GM18508 (cell line): ENCODE measurements around the gene SELPLG.
"Not testable (repeated sequence)": the region's sequence is repeated elsewhere in the genome, so short reads cannot be mapped to it uniquely, and the experiment has no call there.

Source experiments
- ATAC-seq: cut with Tn5 transposase; IDR thresholded peaks from one replicate; pipeline ENCODE4 v1.9.1; 2021; ENCODE audit warnings: moderate number of reproducible peaks; ENCODE audit not compliant: insufficient read depth, unreplicated experiment

SELPLG gene

DNA sequence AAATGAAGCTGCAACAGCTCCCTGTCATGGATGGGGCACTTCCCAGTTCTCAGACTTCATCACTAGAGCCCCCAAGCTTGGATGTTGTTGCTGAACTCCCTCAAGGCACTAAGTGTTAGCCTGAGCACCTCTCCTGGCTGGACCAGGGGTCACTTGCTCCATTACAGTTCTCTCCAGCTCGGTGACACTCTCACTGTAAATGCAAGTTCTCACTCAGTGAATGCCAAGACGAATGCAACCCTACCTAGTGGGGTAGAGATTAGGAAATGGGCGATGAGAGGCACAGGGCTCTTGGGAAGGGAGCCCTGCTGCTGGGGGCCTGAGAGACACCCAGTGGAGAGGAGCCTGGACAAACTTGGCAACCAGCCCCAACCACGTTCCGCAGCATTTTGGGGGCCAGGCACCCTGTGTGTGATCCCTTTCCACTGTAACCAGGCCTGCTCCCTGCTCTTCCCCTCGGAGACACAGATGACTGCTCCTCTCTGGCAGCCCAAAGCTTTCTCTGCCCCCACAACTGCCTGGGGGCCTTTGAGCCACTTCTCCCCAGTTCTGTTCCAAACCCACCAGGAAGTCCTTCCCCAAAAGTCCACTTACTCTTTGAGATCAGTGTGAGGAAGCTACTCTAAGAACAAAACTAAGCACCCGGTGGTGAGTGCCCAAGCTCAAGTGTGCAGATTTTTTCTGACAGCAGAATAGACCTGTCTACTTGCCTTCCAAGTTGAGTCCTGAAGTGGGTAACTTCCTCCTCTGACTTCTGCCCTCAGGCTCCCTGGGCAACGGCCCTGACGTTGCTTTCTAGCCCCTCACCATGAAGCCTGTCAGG lies 8.0 kb upstream of the SELPLG start:
- ATAC-seq = no peak

GRCh38 chr12:108640802-108641445 lies 7.2 kb upstream of the SELPLG start:
- no peak for ATAC-seq

GRCh38 chr12:108638997-108639822 lies 5.5 kb upstream of the SELPLG start:
- ATAC-seq = no peak

GRCh38 chr12:108638141-108638827 lies 4.6 kb upstream of the SELPLG start:
- ATAC-seq = no peak

GRCh38 chr12:108637222-108637971 lies 3.7 kb upstream of the SELPLG start:
- ATAC-seq = no peak

DNA sequence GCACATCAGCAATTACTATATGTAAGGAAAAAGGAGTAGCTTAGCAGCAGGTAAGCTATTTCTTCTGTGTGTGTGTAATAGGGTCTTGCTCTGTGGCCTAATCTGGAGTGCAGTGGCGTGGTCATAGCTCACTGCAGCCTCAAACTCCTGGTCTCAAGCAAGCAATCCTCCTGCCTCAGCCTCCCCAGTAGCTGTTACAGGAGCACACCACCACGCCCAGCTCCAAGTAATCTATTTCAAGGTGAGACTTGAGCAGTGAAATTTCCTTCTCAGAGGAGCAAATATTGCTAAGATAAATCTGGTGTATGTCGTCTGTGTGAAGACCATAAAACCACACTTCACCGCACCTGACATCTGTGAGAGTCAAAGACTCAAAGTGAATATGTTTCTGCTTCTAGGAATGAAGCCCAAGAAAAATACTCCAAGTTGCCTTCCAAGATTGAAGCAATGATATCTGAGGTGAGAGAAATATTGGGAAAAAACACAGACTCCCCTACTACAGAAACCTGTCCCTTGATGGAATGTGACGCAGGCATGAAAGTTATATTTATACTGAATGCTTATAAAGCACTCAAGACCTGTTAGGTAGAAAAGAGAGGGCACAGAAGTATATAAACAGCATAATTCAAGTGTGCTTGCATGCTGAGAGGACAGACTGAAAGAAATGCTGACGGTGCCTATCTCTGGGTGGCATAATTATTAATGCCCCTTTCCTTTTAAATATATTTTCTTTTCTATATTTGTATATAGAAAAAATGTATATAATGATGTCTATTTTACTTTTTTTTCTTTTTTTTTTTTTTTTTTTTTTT lies 2.5 kb upstream of the SELPLG start:
- ATAC-seq = no peak

GRCh38 chr12:108635201-108635996 lies 1.7 kb upstream of the SELPLG start:
- peak; percentile 37 for ATAC-seq

GRCh38 chr12:108634341-108634751 lies 652 bp upstream of the SELPLG start:
- ATAC-seq = no peak

DNA sequence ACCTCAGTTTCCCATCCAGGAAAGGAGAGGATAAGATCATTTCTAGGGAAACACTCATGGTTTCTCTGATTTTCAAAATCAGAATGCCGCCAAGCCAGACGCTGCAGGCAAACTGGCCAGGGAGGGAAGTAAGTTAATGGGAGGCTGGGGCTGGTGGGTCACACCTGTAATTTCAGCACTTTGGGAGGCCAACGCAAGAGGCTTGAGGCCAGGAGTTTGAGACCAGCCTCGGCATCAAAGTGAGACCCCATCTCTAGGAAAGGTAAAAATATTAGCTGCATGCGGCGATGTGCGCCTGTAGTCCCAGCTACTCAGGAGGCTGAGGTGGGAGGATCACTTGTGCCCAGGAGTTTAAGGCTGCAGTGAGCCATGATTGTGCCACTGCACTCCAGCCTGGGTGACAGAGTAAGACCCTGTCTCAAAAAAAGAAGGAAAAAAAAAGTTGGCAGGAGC lies 587 bp downstream of the SELPLG start:
- ATAC-seq = no peak

DNA sequence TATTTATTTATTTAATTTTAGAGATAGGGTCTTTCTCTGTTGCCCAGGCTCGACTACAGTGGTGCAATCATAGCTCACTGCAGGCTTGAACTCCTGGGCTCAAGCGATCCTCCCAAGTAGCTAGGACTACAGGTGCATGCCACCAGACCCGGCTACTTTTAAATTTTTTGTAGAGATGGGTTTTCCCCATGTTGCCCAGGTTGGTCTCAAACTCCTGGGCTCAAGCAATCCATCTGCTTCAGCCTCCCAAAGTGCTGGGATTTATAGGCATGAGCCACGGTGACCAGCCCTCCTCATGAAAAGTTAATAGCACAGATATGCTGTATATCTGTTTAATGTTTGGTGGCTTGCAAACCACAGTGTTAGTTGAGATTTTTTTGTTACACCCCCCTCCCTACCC lies 2.4 kb downstream of the SELPLG start:
- not testable (repeated sequence) for ATAC-seq

DNA sequence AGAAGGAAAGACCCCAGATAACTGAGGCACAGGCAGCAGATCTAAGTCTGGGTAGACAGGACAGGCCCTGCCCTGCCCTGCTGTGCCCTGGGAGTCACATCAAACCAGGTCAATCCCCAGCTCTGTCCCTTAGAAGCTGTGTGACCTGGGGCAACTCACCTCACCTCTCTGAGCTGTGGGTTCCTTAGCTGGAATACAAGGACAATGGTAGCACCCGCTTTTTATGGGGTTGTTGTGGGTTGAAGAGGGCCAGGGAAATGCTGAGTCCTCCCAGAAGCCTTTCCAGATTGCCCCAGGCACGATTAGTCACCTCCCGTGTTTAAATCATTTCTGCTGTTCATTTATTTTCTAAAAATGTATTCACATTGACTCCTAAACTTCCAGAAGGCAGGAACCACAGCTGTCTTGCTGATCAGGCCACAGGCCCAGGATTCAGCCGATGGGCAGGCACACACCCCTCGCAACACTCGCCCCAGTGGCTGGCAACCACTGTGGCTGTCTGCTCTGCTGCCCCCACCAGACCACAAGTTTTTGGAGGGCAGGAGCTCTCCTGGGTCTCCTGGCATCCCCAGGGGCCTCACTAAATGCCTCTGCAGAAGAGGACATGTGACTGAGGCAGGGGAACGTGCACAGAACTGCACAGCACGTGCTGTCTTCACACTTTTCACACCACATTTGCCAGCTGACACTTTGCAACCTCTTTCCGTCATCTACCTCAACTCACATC lies 3.0 kb downstream of the SELPLG start:
- ATAC-seq = no peak

DNA sequence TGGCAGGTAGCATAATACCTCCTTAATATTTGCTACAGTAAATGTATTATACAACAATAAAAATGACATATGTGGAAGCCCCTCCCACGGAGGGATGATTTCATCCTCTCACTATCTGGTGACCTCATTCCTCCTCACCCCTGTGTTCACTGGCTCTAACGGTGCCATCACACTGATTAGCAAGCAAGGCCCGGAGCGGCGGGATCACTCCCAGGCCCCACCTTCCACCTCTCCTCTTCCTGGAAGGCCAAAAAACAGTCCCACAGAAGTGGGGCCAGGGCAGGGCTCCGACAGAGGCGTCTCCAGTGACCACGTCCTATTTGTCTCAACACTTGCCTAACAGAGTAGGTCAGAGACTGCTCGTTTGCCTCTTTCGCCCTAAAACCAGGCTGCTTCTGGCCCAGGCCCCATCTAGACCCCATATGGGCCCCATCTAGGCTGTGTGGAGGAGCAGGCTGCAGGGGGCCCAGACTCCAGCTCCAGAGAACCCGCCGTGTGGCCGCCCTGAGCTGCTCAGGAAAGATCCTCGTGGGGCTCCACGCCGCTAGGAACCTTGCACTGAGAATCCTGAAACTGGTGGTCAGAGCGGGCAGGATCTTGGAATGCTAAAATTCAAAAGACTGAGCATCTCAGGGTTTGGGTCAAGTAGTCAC lies 3.7 kb downstream of the SELPLG start:
- ATAC-seq = no peak

DNA sequence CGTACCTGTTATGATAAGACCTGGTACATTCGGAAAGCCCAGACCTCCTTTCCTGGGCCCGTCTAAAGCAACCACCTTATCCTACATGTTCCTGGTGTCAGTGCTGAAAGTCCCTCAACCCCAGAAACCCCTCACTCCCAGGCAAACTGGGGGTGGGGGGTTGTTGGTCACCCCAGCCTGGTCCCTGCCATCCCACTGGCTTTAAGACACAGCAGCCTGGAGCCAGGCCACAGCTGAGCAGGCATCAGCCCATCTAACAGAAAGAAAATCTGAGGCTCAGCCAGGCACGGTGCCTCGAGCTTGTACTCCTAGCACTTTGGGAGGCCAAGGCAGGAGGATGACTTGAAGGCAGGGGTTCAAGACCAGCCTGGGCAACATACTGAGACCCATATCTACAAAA lies 4.5 kb downstream of the SELPLG start:
- no peak for ATAC-seq

GRCh38 chr12:108627134-108627920 lies 6.4 kb downstream of the SELPLG start:
- ATAC-seq = no peak

GRCh38 chr12:108625228-108625627 lies 8.5 kb downstream of the SELPLG start:
- no peak for ATAC-seq

- no peak for ATAC-seq
These were observed 10.1 kb downstream of the SELPLG start for GRCh38 chr12:108623577-108623976.
